ENCODE measurements around the gene GATB.

The GATB gene

GRCh38 chr4:151666501-151666900 is 94.3 kb downstream of the GATB start:
- no peaks in the 10 kb centered on the region for H3K27me3 ChIP-seq (ENCODE audit: insufficient read depth, low read length)
- peaks cover 18% of the 10 kb centered on the region; the same call in 1 of the 2 replicates for H3K36me3 ChIP-seq (ENCODE audit: insufficient read depth, low read depth, low read length)
- no peak overlapping the region for H3K9ac ChIP-seq (ENCODE audit: low read depth, low read length)
- no peak overlapping the region for H3K27ac ChIP-seq (ENCODE audit: low read length)
- no peaks in the 10 kb centered on the region for H3K4me1 ChIP-seq (ENCODE audit: insufficient read depth, low read length)
- no peak overlapping the region for H3K4me3 ChIP-seq (ENCODE audit: low read length)
- no peaks in the 10 kb centered on the region for H3K9me3 ChIP-seq (ENCODE audit: insufficient read depth, low read depth, low read length)

GRCh38 chr4:151665785-151666127 is 95.1 kb downstream of the GATB start:
- Histone ChIP-seq H3K4me3 (ENCODE audit: low read length) (no peak overlapping the region), H3K9me3 (ENCODE audit: insufficient read depth, low read depth, low read length) (no peaks in the 10 kb centered on the region), H3K9ac (ENCODE audit: low read depth, low read length) (no peak overlapping the region), H3K4me1 (ENCODE audit: insufficient read depth, low read length) (no peaks in the 10 kb centered on the region), H3K27ac (ENCODE audit: low read length) (no peak overlapping the region), H3K27me3 (ENCODE audit: insufficient read depth, low read length) (no peaks in the 10 kb centered on the region), H3K36me3 (ENCODE audit: insufficient read depth, low read depth, low read length) (peaks cover 18% of the 10 kb centered on the region; the same call in 1 of the 2 replicates)

GRCh38 chr4:151665022-151665784 is 95.6 kb downstream of the GATB start:
- H3K9ac ChIP-seq (ENCODE audit: low read depth, low read length) = no peak overlapping the region
- peaks cover 18% of the 10 kb centered on the region; the same call in 1 of the 2 replicates for H3K36me3 ChIP-seq (ENCODE audit: insufficient read depth, low read depth, low read length)
- no peaks in the 10 kb centered on the region for H3K27me3 ChIP-seq (ENCODE audit: insufficient read depth, low read length)
- H3K4me1 ChIP-seq (ENCODE audit: insufficient read depth, low read length) = no peaks in the 10 kb centered on the region
- H3K9me3 ChIP-seq (ENCODE audit: insufficient read depth, low read depth, low read length) = no peaks in the 10 kb centered on the region
- no peak overlapping the region for H3K27ac ChIP-seq (ENCODE audit: low read length)
- H3K4me3 ChIP-seq (ENCODE audit: low read length) = no peak overlapping the region

GRCh38 chr4:151664289-151664688 is 96.5 kb downstream of the GATB start:
- Histone ChIP-seq H3K27me3 (ENCODE audit: insufficient read depth, low read length) (no peaks in the 10 kb centered on the region), H3K36me3 (ENCODE audit: insufficient read depth, low read depth, low read length) (peaks cover 18% of the 10 kb centered on the region), H3K9ac (ENCODE audit: low read depth, low read length) (no peak overlapping the region), H3K9me3 (ENCODE audit: insufficient read depth, low read depth, low read length) (no peaks in the 10 kb centered on the region), H3K27ac (ENCODE audit: low read length) (no peak overlapping the region), H3K4me1 (ENCODE audit: insufficient read depth, low read length) (no peaks in the 10 kb centered on the region), H3K4me3 (ENCODE audit: low read length) (no peak overlapping the region)

- Histone ChIP-seq H3K9me3 (ENCODE audit: insufficient read depth, low read depth, low read length) (no peaks in the 10 kb centered on the region), H3K4me1 (ENCODE audit: insufficient read depth, low read length) (no peaks in the 10 kb centered on the region), H3K27me3 (ENCODE audit: insufficient read depth, low read length) (no peaks in the 10 kb centered on the region)
Observed at GRCh38 chr4:151663109-151663508, 97.7 kb downstream of the GATB start.

GRCh38 chr4:151661873-151662272 is 98.9 kb downstream of the GATB start:
- H3K4me3 ChIP-seq (ENCODE audit: low read length) = no peak overlapping the region
- peaks cover 32% of the 10 kb centered on the region for H3K36me3 ChIP-seq (ENCODE audit: insufficient read depth, low read depth, low read length)
- H3K9ac ChIP-seq (ENCODE audit: low read depth, low read length) = no peak overlapping the region
- H3K4me1 ChIP-seq (ENCODE audit: insufficient read depth, low read length) = no peaks in the 10 kb centered on the region
- H3K9me3 ChIP-seq (ENCODE audit: insufficient read depth, low read depth, low read length) = no peaks in the 10 kb centered on the region
- H3K27ac ChIP-seq (ENCODE audit: low read length) = no peak overlapping the region
- no peaks in the 10 kb centered on the region for H3K27me3 ChIP-seq (ENCODE audit: insufficient read depth, low read length)

More at GRCh38 chr4:151663109-151663508, 97.7 kb downstream of the GATB start:
- H3K27ac ChIP-seq (ENCODE audit: low read length) = no peak overlapping the region
- H3K36me3 ChIP-seq (ENCODE audit: insufficient read depth, low read depth, low read length) = peaks cover 20% of the 10 kb centered on the region
- no peak overlapping the region for H3K9ac ChIP-seq (ENCODE audit: low read depth, low read length)
- no peak overlapping the region for H3K4me3 ChIP-seq (ENCODE audit: low read length)

- Histone ChIP-seq H3K9ac (ENCODE audit: low read depth, low read length) (no peak overlapping the region), H3K27ac (ENCODE audit: low read length) (no peak overlapping the region), H3K27me3 (ENCODE audit: insufficient read depth, low read length) (no peaks in the 10 kb centered on the region), H3K9me3 (ENCODE audit: insufficient read depth, low read depth, low read length) (no peaks in the 10 kb centered on the region), H3K4me3 (ENCODE audit: low read length) (no peak overlapping the region), H3K36me3 (ENCODE audit: insufficient read depth, low read depth, low read length) (peaks cover 34% of the 10 kb centered on the region), H3K4me1 (ENCODE audit: insufficient read depth, low read length) (no peaks in the 10 kb centered on the region)
Observed at GRCh38 chr4:151660676-151661075, 100.1 kb downstream of the GATB start.

GRCh38 chr4:151659601-151660364 is 101.0 kb downstream of the GATB start:
- Histone ChIP-seq H3K9me3 (ENCODE audit: insufficient read depth, low read depth, low read length) (no peaks in the 10 kb centered on the region), H3K27ac (ENCODE audit: low read length) (no peak overlapping the region), H3K9ac (ENCODE audit: low read depth, low read length) (no peak overlapping the region), H3K4me1 (ENCODE audit: insufficient read depth, low read length) (no peaks in the 10 kb centered on the region), H3K4me3 (ENCODE audit: low read length) (no peak overlapping the region), H3K27me3 (ENCODE audit: insufficient read depth, low read length) (no peaks in the 10 kb centered on the region), H3K36me3 (ENCODE audit: insufficient read depth, low read depth, low read length) (peaks cover 34% of the 10 kb centered on the region)

- Histone ChIP-seq H3K4me1 (ENCODE audit: insufficient read depth, low read length) (no peaks in the 10 kb centered on the region), H3K4me3 (ENCODE audit: low read length) (no peak overlapping the region), H3K9ac (ENCODE audit: low read depth, low read length) (no peak overlapping the region), H3K27ac (ENCODE audit: low read length) (no peak overlapping the region), H3K9me3 (ENCODE audit: insufficient read depth, low read depth, low read length) (no peaks in the 10 kb centered on the region), H3K27me3 (ENCODE audit: insufficient read depth, low read length) (no peaks in the 10 kb centered on the region), H3K36me3 (ENCODE audit: insufficient read depth, low read depth, low read length) (peaks cover 29% of the 10 kb centered on the region)
Observed at GRCh38 chr4:151658959-151659600, 101.7 kb downstream of the GATB start.

GRCh38 chr4:151657896-151658295 is 102.9 kb downstream of the GATB start:
- Histone ChIP-seq H3K4me3 (ENCODE audit: low read length) (no peak overlapping the region), H3K9ac (ENCODE audit: low read depth, low read length) (no peak overlapping the region), H3K36me3 (ENCODE audit: insufficient read depth, low read depth, low read length) (peaks cover 20% of the 10 kb centered on the region), H3K9me3 (ENCODE audit: insufficient read depth, low read depth, low read length) (no peaks in the 10 kb centered on the region), H3K27me3 (ENCODE audit: insufficient read depth, low read length) (no peaks in the 10 kb centered on the region), H3K4me1 (ENCODE audit: insufficient read depth, low read length) (no peaks in the 10 kb centered on the region), H3K27ac (ENCODE audit: low read length) (no peak overlapping the region)

- no peak overlapping the region for H3K9ac ChIP-seq (ENCODE audit: low read depth, low read length)
- H3K27ac ChIP-seq (ENCODE audit: low read length) = no peak overlapping the region
- H3K9me3 ChIP-seq (ENCODE audit: insufficient read depth, low read depth, low read length) = no peaks in the 10 kb centered on the region
- no peaks in the 10 kb centered on the region for H3K4me1 ChIP-seq (ENCODE audit: insufficient read depth, low read length)
- H3K36me3 ChIP-seq (ENCODE audit: insufficient read depth, low read depth, low read length) = peaks cover 24% of the 10 kb centered on the region
- H3K27me3 ChIP-seq (ENCODE audit: insufficient read depth, low read length) = no peaks in the 10 kb centered on the region
- no peak overlapping the region for H3K4me3 ChIP-seq (ENCODE audit: low read length)
Observed at GRCh38 chr4:151656058-151656457, 104.7 kb downstream of the GATB start.

All from iPS-20b (cell line).